Skeletal muscle cell (primary cell): Measurements from ENCODE around the gene ECPAS.
A peak's percentile ranks its signal among the peaks of the same experiment; 100 is the strongest.
"Not testable (repeated sequence)": the region's sequence is repeated elsewhere in the genome, so short reads cannot be mapped to it uniquely, and the experiment has no call there.

Experiments
- DNase-seq: peaks from one replicate; pipeline ENCODE4 v3.0.0-alpha.2; 2010; ENCODE audit warnings: low read depth
- H3K4me3 ChIP-seq: 2 replicates; pipeline ENCODE4 v1.5.1; 2011; ENCODE audit warnings: low read depth, mild to moderate bottlenecking, control low read depth, low read length, moderate library complexity

ECPAS gene

DNA sequence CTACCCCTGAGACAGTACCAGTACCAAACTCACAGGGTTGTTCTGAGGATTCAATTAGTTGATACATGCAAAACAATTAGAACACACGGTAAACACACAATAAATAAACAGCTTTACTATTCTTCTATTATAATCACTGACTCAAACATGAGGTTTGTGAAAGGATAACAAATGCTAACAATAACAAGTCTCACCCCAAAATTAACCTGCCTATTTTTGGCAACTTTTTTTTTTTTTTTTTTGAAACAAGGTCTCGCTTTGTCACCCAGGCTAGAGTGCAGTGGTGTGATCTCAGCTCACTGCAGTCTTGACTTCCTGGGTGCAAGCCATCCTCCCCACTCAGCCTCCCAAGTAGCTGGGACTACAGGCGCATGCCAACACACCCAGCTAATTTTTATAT lies 6.5 kb downstream of the ECPAS start:
- no peak for DNase-seq

GRCh38 chr9:111475195-111475594 lies 9.0 kb downstream of the ECPAS start:
- no peak for DNase-seq
- H3K4me3 ChIP-seq, result no peak overlapping the region

More for the DNA sequence above, 6.5 kb downstream of the ECPAS start:
- no peak overlapping the region for H3K4me3 ChIP-seq

DNA sequence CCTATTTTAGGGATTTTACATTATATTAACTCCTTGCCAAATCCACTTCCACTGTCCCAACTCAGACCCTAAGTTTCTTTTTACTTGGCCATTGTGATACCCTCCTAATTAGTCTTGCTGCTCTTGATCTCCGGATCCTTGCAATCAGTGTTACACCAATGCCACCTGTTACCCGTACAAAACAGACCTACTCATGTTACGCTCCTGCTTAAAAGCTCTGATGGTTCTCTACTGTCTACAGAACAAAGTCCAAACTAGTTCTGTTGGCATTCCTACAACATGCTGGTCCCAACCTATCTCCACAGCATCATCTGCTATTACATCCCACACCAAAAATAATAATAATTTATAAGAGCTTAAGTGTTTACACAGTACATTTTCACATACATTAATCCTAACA lies 9.8 kb downstream of the ECPAS start:
- no peak for DNase-seq
- no peak overlapping the region for H3K4me3 ChIP-seq

GRCh38 chr9:111467778-111468367 lies 16.3 kb downstream of the ECPAS start:
- no peak for DNase-seq
- H3K4me3 ChIP-seq, result no peak overlapping the region

DNA sequence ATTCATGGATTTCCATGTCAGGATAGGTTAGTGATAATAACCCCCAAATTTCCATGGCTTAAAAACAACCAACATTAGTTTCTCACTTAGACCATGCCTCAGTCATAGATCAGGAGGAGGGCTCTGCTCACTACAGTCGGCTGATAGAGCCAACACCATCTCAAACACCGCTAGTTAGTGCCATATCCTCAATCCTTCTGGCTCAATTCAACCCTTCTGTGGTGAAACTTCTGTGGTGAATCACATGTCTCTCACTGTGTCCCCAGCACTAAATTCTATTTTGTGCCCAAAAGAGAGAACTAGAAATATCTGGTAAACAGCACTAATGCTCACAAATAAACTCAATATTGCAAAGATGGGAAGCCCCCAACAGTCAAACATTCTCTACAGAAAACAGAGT lies 21.1 kb downstream of the ECPAS start:
- no peak for DNase-seq
- H3K4me3 ChIP-seq, result no peak overlapping the region

DNA sequence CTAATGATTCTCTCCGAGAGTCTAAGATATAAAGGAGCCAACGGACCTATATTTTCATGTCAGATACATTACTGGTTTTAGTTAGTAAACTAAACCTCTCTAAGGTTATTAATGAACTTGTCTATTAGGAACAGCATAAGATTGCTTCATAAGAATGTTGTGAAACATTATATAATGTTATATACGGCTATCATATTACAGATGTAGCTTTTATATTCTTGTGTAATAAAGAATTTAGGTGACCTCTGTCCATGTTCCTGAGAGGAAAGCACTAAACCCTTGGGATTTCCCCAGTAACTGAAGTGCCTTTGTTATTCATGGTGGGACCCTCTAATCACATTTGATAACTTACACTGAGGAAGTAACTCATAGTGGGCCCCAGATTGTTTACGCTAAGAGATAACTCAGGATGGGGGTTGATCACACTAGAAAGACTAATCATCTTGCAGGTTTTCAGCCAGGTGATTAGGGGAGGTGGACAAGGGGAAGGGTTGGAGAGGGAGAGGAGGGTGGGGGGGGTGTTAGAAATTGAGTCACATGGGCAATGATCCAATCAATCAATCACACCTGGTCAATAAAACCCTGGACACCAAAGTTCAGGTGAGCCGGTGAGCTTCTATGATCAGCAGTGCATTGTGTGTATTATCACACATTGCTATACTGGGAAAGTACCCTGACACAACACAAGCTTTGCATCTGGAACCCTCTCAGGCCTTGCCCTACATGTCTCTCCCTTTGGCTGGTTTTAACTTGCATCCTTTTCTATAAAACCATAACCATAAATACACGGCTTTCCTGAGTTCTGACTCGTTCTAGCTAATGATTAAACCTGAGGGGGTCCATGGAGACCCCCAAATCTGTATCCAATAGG lies 25.8 kb downstream of the ECPAS start:
- no peak overlapping the region for H3K4me3 ChIP-seq
- no peak for DNase-seq

- DNase-seq, result no peak
- no peak overlapping the region for H3K4me3 ChIP-seq
Measured at GRCh38 chr9:111456529-111456928, 27.7 kb downstream of the ECPAS start.

DNA sequence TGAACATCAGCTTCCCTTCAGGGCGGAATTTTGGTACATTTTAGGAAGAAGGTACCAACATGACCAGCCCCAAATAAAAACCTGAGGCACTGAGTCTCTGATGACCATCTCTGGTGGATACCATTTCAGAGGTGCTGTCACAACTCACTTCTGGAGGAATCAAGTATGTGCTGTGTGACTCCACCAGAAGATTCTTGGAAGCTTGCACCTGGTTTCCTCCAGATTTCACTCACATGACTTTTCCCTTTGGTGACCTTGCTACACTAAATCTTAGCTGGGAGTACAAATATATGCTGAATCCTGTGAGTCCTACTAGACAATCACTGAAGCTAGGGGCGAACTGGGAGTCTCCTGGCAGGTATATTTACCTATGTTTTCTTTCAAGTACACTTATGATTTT lies 28.5 kb downstream of the ECPAS start:
- H3K4me3 ChIP-seq, result no peak overlapping the region
- DNase-seq, result no peak

DNA sequence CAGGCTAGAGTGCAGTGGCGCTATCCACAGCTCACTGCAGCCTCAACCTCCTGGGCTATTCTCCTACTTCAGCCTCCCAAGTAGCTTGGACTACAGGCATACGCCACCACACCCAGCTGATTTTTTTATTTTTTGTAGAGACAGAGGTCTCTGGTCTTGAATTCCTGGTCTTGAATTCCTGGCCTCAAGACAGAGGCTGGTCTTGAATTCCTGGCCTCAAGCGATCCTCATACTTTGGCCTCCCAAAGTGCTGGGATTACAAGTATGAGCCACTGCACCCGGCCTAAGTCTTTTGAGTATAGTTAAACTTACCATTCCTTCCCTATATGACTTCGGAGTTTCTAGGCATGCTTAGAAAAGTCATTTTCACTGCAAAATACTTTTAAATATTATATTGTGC lies 29.4 kb downstream of the ECPAS start:
- no peak overlapping the region for H3K4me3 ChIP-seq
- no peak for DNase-seq

GRCh38 chr9:111451570-111451969 lies 32.6 kb downstream of the ECPAS start:
- no peak overlapping the region for H3K4me3 ChIP-seq
- DNase-seq, result peak; percentile 8

DNA sequence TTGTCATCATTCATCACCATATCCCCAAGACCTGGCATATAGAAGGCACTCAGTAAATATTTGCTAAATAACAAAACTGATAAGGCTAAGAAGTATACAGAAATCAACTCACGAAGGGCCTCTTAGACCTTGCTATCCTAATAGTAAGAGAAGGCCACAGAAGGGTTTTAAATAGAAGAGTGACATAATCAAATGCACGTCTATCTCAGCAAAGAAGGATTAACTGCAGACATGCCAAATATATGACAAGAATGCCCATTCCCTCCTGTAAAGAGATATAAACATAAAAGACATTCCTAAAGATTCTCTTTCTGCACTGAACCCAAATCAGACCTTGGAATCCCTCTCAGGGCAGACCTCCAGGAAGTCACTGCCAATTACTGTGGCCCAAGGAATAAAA lies 34.1 kb downstream of the ECPAS start:
- DNase-seq, result no peak
- no peak overlapping the region for H3K4me3 ChIP-seq

- DNase-seq, result no peak
- no peak overlapping the region for H3K4me3 ChIP-seq
Measured at GRCh38 chr9:111449705-111450104, 34.5 kb downstream of the ECPAS start.

DNA sequence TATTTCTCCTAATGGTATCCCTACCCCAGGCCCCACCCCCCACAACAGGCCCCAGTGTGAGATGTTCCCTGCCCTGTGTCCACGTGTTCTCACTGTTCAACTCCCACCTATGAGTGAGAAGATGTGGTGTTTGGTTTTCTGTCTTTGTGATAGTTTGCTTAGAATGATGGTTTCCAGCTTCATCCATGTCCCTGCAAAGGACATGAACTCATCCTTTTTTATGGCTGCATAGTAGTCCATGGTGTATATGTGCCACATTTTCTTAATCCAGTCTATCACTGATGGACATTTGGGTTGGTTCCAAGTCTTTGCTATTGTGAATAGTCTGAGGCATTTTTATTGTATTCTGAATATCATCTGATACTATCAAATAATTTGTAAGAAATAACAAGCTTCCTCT lies 38.4 kb downstream of the ECPAS start:
- H3K4me3 ChIP-seq, DNase-seq: not testable (repeated sequence)

DNA sequence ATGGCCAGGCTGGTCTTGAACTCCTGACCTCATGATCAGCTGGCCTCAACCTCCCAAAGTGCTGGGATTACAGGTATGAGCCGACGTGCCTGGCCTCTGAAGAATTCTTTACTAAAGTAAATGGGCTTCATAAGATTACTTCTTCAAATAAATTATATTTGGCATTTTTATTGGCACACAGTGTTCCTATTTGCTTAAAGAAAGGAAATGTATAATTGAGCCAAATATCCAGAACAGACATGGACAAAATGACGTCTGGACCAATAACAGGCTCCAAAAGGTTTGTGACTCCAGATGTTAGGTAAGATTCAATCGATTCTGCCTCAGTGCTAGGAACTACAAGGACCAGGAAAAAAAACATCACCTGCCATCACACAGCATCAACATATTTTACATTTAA lies 40.7 kb downstream of the ECPAS start:
- DNase-seq, result no peak
- H3K4me3 ChIP-seq, result no peak overlapping the region

DNA sequence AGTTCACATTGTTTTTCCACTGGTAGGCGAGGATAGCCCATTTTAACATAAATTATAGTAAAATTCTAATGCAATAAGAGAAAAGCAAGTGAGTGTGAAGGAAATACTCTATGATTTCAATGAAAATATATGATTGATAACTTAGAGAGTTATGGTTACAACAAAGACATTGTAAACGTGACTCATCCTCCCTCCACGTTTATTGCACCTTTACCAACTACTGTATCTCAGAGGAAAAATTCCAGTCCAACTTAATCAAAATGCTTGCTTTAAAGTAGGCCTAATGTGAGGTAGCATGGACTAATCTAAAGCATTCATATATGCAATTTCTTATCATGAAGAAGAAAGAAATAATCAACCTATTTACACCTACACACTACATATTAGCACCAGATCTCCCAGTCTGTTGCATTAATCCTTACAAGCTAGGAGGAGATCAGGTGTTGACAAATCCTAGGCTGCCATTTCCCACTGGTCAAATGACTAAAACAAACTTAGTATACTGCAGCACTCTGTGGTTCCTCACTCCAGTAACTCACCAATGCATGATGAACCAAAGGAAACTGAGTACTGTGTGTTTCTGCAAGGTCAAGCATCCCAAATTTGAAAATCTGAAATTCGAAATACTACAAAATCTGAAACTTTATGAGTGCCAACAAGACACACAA lies 41.7 kb downstream of the ECPAS start:
- H3K4me3 ChIP-seq, result no peak overlapping the region
- DNase-seq, result no peak

DNA sequence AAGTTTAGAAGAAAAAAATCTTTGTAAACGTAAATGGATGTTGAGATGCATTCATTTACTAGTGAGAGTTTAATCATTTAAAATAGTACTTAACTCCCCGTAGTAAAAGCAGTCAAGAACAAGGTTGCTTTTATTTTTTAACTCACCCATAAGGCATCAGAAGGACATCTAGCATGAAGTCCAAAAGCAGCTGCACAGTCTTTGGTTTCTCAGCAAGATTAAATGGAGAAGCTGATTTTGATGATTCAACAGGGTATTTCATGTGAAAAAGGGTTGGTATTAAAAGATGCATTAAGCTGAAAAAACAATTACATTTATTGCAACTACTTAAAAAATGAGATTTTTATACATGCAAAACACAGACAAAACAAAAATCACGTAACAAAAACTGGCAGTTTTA lies 44.0 kb downstream of the ECPAS start:
- DNase-seq, result no peak

DNA sequence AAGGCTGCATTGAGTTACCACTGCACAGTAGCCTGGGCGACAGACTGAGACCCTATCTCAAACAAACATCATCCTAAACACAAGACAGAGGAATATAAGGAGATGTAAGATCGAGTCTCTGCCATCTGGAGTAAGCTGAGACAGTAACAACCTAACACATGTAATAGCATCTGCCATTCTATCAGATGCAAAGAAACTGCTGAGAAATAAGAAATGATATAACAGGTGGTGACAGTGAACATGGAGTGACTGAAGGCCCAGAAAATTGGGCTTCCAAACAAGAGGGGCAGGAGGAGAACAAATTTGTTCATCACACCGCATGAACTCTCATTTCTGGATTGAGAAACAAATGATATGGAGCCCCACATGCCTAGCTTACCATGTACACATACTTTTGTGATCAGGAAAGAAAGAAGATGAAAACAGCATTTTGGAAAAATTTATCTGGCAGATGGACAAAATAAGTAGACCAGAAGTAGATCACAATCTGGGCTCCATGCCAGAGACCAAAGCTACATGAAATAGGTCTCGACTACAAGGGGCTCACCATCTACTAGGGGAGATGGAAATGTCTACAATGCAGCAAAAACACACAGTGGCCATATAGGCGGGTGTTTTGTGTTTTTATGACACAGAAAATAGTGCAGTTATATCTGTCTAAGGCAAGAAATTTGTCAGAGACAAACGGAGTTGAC lies 45.5 kb downstream of the ECPAS start:
- no peak overlapping the region for H3K4me3 ChIP-seq
- peak; percentile 30 for DNase-seq

More for the DNA sequence above, 44.0 kb downstream of the ECPAS start:
- H3K4me3 ChIP-seq, result no peak overlapping the region

GRCh38 chr9:111436571-111436970 lies 47.6 kb downstream of the ECPAS start:
- H3K4me3 ChIP-seq, result no peak overlapping the region
- no peak for DNase-seq

DNA sequence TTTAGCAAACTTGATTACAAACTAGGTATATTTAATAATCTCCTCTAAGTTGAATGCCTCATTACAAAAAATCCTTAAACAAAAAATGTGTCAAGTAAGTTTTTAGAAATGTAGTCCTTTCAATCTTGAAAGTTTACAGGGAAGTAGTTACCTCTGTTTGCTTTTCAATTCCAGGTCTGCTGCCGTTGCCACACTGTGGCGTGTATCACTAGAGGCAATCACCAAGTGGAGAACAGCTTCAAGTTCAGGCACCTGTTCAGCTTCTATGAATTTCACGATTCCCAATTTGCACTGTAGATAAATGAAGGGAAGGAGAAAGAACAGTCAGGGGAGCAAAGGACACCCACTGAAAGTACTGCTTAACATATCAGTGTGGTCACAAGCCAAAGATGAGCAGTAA lies 51.1 kb downstream of the ECPAS start:
- no peak for DNase-seq
- no peak overlapping the region for H3K4me3 ChIP-seq

- no peak overlapping the region for H3K4me3 ChIP-seq
- peak; percentile 16 for DNase-seq
Measured at GRCh38 chr9:111431684-111432083, 52.5 kb downstream of the ECPAS start.
